Activated naive CD4-positive, alpha-beta T cell treated with anti-CD3 and anti-CD28 coated beads, Interleukin-2, amount 50 U/mL, for 72 hours (primary cell): ENCODE data around the gene DKK1. TPM values are rescaled to one million over a fixed set of nuclear protein-coding genes. Genes with fewer than 3 reads are reported as not detected.

Experiments used
- ATAC-seq, 2 donors: fragments of 150-1000 bp; cut with Tn5 transposase; 2 replicates each; pipeline ENCODE4 v1.10.0; 2021; ENCODE audit warnings: mild to moderate bottlenecking in 2 of 2, moderate library complexity in 2 of 2
- DNase-seq, 2 donors: peaks; one replicate each; pipeline ENCODE4 v3.0.0; 2021 to 2022; ENCODE audit warnings: low spot score in 2 of 2
- H3K27ac Mint-ChIP-seq, 2 donors: one replicate each; pipeline ENCODE4 v1.8.0; 2022; ENCODE audit warnings: mild to moderate bottlenecking in 2 of 2, mixed read lengths in 2 of 2
- H3K36me3 Mint-ChIP-seq, 2 donors: one replicate each; pipeline ENCODE4 v1.8.0; 2022; ENCODE audit warnings: mixed read lengths in 2 of 2
- H3K9me3 Mint-ChIP-seq, 2 donors: one replicate each; pipeline ENCODE4 v1.8.0; 2022; ENCODE audit warnings: mixed read lengths in 2 of 2
- total RNA-seq, 2 donors: library from RNA; stranded (reverse); gene quantifications; one replicate each; pipeline ENCODE4 v1.2.3, GENCODE V29; 2022

Gene DKK1
- total RNA-seq, 2 donors from 2014 or later = not detected

DNA sequence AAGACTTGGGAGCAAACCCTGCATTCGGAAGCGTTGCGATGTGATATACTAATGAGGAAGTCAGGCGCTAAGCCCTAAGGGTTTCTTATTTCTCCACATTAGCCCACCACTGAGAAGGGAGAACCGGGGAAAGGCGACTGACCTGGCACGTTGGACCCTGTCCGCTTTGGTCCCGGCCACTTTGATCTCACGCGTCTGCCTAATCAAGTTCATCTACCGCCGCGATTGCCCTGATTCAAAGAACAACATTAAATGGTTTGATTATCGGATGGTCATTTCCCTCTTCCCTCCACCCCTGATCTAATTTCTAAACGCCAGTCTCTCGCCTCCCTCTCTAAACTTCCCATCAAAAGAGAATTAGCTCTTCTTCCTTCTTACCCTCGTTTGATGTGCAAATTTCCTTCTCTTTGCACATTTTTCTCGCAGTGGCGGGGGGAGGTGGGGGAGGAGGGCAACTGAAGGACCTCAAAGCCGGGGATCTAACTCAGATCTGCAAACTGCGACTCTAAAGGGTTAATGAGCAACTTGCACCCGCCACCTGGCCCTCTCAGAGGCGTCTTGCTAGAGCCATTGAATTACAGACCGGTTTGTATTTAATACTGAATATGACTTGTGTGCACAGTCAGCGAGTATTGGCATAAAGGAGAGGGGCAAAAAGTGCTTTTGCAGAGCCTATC is 687 bp upstream of the DKK1 start:
- ATAC-seq (no peak), DNase-seq (no peak)
- peaks cover 15 to 21% of the 10 kb centered on the region in 2 donors for H3K36me3 Mint-ChIP-seq
- no peak overlapping the region for H3K27ac Mint-ChIP-seq
- H3K9me3 Mint-ChIP-seq = peaks cover 4 to 5% of the 10 kb centered on the region in 2 donors

- peaks cover 15 to 20% of the 10 kb centered on the region in 2 donors for H3K36me3 Mint-ChIP-seq
- no peak overlapping the region for H3K27ac Mint-ChIP-seq
- peaks cover 4 to 5% of the 10 kb centered on the region in 2 donors for H3K9me3 Mint-ChIP-seq
- DNase-seq (no peak), ATAC-seq (no peak)
Measured at GRCh38 chr10:52314822-52315552, 906 bp downstream of the DKK1 start.

GRCh38 chr10:52316001-52316400 is 1.9 kb downstream of the DKK1 start:
- ATAC-seq (no peak), DNase-seq (no peak)
- peaks cover 5 to 7% of the 10 kb centered on the region in 2 donors for H3K9me3 Mint-ChIP-seq
- peaks cover 15 to 16% of the 10 kb centered on the region in 2 donors for H3K36me3 Mint-ChIP-seq
- H3K27ac Mint-ChIP-seq = no peak overlapping the region

- Mint-ChIP-seq H3K27ac (no peak overlapping the region), H3K9me3 (peaks cover 5 to 7% of the 10 kb centered on the region in 2 donors), H3K36me3 (peaks cover 15 to 16% of the 10 kb centered on the region in 2 donors)
- ATAC-seq = no peak
- no peak for DNase-seq
Measured at GRCh38 chr10:52316500-52316899, 2.4 kb downstream of the DKK1 start.

DNA sequence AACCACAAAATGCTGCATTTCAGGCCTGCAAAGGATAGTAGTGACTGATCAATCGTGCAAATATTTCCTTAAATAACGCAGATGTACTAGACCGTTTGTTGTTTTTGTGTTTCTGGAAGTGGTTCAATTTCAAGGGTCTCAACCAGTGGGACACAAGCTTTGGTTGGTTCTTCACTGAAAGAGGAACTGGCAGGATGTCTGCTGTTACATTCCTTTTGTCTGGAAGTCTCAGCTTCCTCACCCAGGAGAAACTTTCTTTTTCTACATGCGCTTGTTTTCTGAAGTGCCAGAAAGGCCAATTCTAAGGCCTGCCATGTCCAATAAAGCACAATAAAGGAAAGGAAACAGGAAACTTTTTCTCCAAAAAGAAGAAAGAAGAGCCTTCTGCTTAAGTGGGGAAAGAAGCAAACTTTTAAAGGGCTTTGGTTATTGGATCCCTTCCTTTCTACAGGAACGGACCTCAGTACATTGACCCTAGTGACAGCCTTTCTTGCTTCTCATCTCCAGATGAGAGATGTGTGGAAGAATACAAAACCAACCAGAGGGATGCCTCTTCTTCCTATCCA is 4.1 kb downstream of the DKK1 start:
- peaks cover 11 to 13% of the 10 kb centered on the region in 2 donors for H3K36me3 Mint-ChIP-seq
- DNase-seq (no peak), ATAC-seq (no peak)
- peaks cover 6 to 7% of the 10 kb centered on the region in 2 donors for H3K9me3 Mint-ChIP-seq
- no peak overlapping the region for H3K27ac Mint-ChIP-seq

GRCh38 chr10:52318822-52319464 is 4.9 kb downstream of the DKK1 start:
- H3K27ac Mint-ChIP-seq = no peak overlapping the region
- DNase-seq = no peak
- ATAC-seq = no peak
- peaks cover 6 to 7% of the 10 kb centered on the region in 2 donors for H3K36me3 Mint-ChIP-seq
- H3K9me3 Mint-ChIP-seq = peaks cover 7 to 9% of the 10 kb centered on the region in 2 donors

- no peaks in the 10 kb centered on the region for H3K36me3 Mint-ChIP-seq
- peaks cover 4 to 7% of the 10 kb centered on the region in 2 donors for H3K9me3 Mint-ChIP-seq
- H3K27ac Mint-ChIP-seq = no peak overlapping the region
- no peak for ATAC-seq
- no peak for DNase-seq
Measured at GRCh38 chr10:52319926-52320325, 5.8 kb downstream of the DKK1 start.

DNA sequence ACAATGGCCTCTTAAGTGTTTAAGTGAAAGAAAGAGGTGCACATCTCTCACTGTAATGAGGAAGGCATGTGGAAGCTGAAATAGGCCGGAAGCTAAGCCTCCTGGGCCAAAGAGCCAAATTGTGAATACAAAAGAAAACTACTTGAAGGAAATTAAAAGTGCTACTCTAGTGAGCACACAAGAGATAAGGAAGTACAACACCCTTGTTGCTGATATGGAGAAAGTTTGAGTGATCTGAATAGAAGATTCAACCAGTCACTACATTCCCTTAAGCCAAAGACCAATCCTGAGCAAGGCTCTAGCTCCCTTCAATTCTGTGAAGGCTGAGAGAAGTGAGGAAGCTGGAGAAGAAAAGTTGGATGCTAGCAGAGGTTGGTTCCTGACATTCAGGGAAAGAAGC is 8.2 kb downstream of the DKK1 start:
- DNase-seq (no peak), ATAC-seq (no peak)
- Mint-ChIP-seq H3K27ac (no peak overlapping the region), H3K9me3 (peaks cover 4 to 7% of the 10 kb centered on the region in 2 donors), H3K36me3 (no peaks in the 10 kb centered on the region)

- ATAC-seq (no peak), DNase-seq (no peak)
- no peak overlapping the region for H3K27ac Mint-ChIP-seq
- no peaks in the 10 kb centered on the region for H3K36me3 Mint-ChIP-seq
- peaks cover 4 to 7% of the 10 kb centered on the region in 2 donors for H3K9me3 Mint-ChIP-seq
Measured at GRCh38 chr10:52322936-52323335, 8.9 kb downstream of the DKK1 start.

- ATAC-seq (no peak), DNase-seq (no peak)
- H3K36me3 Mint-ChIP-seq = no peaks in the 10 kb centered on the region
- H3K27ac Mint-ChIP-seq = no peak overlapping the region
- peaks cover 3 to 4% of the 10 kb centered on the region in 2 donors for H3K9me3 Mint-ChIP-seq
Measured at GRCh38 chr10:52326382-52326781, 12.3 kb downstream of the DKK1 start.

DNA sequence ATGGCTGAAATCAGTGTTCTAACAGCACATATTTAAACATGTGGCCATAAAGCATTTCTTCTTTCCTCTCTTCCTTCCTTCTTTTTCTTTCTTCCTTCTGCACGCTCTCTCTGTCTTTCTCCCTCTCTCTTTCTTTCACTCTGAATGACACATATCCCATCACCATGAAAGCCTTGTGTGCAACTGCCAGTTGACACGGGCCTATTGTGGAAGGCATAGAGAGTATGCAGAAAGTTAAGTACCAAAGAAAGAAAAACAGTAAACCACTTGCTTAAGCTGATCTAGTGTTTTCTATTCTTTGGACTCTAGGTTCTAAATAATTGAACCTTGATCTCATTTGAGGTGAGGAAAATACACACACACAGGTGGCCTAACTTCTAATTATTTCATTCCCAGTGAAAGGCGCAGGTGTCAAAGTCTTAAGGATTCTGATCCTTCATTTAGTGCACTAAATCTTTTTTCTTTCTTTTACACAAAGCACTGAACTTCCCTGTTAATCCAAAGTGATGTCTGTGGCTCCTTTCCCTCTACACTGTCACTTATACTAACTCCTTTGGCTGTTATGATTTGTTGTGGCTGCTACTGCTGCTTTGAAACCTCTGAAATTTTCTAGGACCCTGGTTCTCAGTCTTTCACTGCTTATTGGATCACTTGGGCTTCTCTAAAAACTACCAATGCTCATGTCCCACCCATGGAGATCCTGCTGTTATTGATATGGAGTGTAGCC is 17.7 kb downstream of the DKK1 start:
- no peaks in the 10 kb centered on the region for H3K36me3 Mint-ChIP-seq
- no peak overlapping the region for H3K27ac Mint-ChIP-seq
- DNase-seq = no peak
- H3K9me3 Mint-ChIP-seq = peaks cover 0 to 3% of the 10 kb centered on the region in 2 donors
- ATAC-seq = no peak

DNA sequence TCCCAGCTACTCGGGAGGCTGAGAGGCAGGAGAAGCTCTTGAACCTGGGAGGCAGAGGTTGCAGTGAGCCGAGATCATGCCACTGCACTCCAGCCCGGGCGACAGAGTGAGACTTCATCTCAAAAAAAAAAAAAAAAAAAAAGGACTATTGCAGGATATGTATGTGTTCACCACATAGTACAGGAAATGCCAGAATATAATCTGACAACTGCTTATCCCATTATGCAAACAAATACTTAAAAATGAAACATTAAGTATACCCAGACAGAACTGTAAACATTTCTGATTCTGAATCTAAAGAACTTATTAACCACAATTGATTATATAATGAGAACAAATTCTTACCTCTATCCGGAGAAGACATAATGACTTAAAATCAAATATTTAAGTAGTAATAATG is 18.7 kb downstream of the DKK1 start:
- Mint-ChIP-seq H3K9me3 (peaks cover 0 to 3% of the 10 kb centered on the region in 2 donors), H3K27ac (no peak overlapping the region), H3K36me3 (no peaks in the 10 kb centered on the region)
- ATAC-seq (no peak), DNase-seq (no peak)

DNA sequence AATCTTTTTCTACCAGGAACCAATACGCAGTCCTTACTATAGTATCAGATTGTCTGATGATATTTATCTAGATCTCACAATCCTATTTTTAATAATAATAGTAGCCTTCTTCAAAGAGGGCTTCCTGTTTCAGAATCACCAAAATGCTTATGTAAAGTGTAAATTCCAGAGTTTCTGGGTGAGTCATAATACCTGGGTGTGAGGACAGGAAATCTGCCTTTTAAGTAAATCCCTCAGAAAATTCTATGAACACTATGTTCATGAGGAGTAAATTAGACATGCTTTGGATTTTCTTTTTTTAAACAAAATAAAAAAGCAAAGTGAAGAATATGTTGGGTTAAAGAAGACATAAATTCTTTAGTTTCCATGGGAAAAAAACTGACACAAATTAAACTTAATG is 20.5 kb downstream of the DKK1 start:
- no peak overlapping the region for H3K27ac Mint-ChIP-seq
- ATAC-seq (no peak), DNase-seq (no peak)
- H3K36me3 Mint-ChIP-seq = no peaks in the 10 kb centered on the region
- peaks cover 0 to 3% of the 10 kb centered on the region in 2 donors for H3K9me3 Mint-ChIP-seq

DNA sequence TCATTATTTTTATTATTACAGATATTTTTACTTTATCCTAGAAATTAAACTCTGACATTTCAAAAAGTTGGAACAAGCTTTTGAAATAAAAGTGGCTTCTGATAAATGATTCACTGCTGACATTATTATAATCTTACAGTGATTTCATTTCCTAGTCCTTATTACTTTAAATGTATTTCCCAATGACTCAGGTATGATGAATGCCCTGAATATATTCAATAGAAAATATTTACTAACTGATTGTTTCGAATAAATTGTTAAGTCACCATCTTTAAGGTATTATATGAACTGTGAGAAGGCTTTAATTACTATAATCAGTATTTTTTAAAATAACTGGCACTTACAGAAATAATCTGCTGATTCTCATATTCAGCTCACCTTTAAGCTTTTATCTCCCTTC is 21.6 kb downstream of the DKK1 start:
- DNase-seq (no peak), ATAC-seq (no peak)
- H3K27ac Mint-ChIP-seq = no peak overlapping the region
- H3K9me3 Mint-ChIP-seq = peaks cover 0 to 3% of the 10 kb centered on the region in 2 donors
- H3K36me3 Mint-ChIP-seq = no peaks in the 10 kb centered on the region

DNA sequence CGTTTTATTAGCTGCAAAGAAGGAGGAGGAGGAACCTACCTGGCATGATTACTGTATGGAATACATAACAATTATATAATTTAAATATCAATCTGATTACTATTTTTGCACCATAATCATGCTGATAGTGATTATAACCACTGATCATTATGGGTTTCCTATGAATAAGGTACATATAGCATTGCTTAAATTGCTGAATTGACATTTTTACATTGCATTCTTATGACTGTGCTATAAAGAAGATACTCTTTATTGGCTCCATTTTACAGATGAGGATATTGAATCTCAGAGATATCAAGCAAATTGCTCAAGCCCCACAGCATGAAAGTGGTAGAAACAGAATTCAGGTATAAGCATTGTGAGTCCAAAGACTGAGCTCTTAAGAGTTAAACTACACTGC is 23.1 kb downstream of the DKK1 start:
- ATAC-seq = no peak
- DNase-seq = no peak
- Mint-ChIP-seq H3K36me3 (no peaks in the 10 kb centered on the region), H3K27ac (no peak overlapping the region), H3K9me3 (no peaks in the 10 kb centered on the region)

GRCh38 chr10:52343439-52343838 is 29.4 kb downstream of the DKK1 start:
- ATAC-seq = no peak
- DNase-seq = no peak
- Mint-ChIP-seq H3K36me3 (no peaks in the 10 kb centered on the region), H3K9me3 (no peaks in the 10 kb centered on the region), H3K27ac (no peak overlapping the region)
